Neural cell (in vitro differentiated cells): ENCODE measurements around the gene SLCO2B1. TPM values are rescaled to one million over a fixed set of nuclear protein-coding genes. Genes with fewer than 3 reads are reported as not detected.

Experiments used
- H2AFZ ChIP-seq: fragments of 200-600, 300-800 bp; sonication (generic), shearing (Covaris generic); 2 replicates; pipeline ENCODE4 v1.6.0; 2014; ENCODE audit warnings: low read depth, mild to moderate bottlenecking, antibody characterized with exemption, low read length, moderate library complexity
- H3F3A ChIP-seq: fragments of 200-600 bp; shearing (Covaris generic); 2 replicates; pipeline ENCODE4 v1.6.1; 2016; ENCODE audit warnings: mild to moderate bottlenecking, moderate library complexity, mixed read lengths, antibody characterized with exemption, low read length; ENCODE audit not compliant: insufficient read depth, poor library complexity, severe bottlenecking
- H3K27ac ChIP-seq: fragments of 200-600, 300-800 bp; sonication (generic), shearing (Covaris generic); 2 replicates; pipeline ENCODE4 v1.5.1; 2014; ENCODE audit warnings: mild to moderate bottlenecking, low read length, moderate library complexity
- H3K27me3 ChIP-seq: fragments of 300-800, 200-600 bp; sonication (generic), shearing (Covaris generic); 2 replicates; pipeline ENCODE4 v1.6.0; 2014; ENCODE audit warnings: mild to moderate bottlenecking, low read depth, low read length, moderate library complexity; ENCODE audit not compliant: insufficient read depth
- H3K36me3 ChIP-seq: fragments of 300-800, 200-600 bp; sonication (generic), shearing (Covaris generic); 2 replicates; pipeline ENCODE4 v1.5.1; 2014; ENCODE audit warnings: mild to moderate bottlenecking, antibody characterized with exemption, low read length, moderate library complexity; ENCODE audit not compliant: insufficient read depth
- H3K4me2 ChIP-seq: fragments of 300-800, 200-600 bp; sonication (generic), shearing (Covaris generic); 2 replicates; pipeline ENCODE4 v1.6.0; 2014; ENCODE audit warnings: mild to moderate bottlenecking, low read length
- H3K4me3 ChIP-seq: fragments of 300-800, 200-600 bp; sonication (generic), shearing (Covaris generic); 2 replicates; pipeline ENCODE4 v1.5.1; 2014; ENCODE audit warnings: mild to moderate bottlenecking, low read length, moderate library complexity
- H3K79me2 ChIP-seq: fragments of 200-600 bp; shearing (Covaris generic); replicated peaks from 2 replicates; pipeline ENCODE4 v1.6.0; 2014; ENCODE audit warnings: mild to moderate bottlenecking, low read length, moderate library complexity; ENCODE audit not compliant: insufficient read depth
- H3K9ac ChIP-seq: fragments of 300-800, 200-600 bp; sonication (generic), shearing (Covaris generic); 2 replicates; pipeline ENCODE4 v1.6.1; 2016; ENCODE audit warnings: mild to moderate bottlenecking, low read length, mixed read lengths
- H3K9me2 ChIP-seq: fragments of 200-600 bp; shearing (Covaris generic); 2 replicates; pipeline ENCODE4 v1.6.1; 2016; ENCODE audit warnings: mild to moderate bottlenecking, low read length, mixed read lengths; ENCODE audit not compliant: insufficient read depth
- H3K9me3 ChIP-seq: fragments of 200-600, 300-800 bp; sonication (generic), shearing (Covaris generic); 2 replicates; pipeline ENCODE4 v1.6.1; 2016; ENCODE audit warnings: mild to moderate bottlenecking, mixed run types, low read length, moderate library complexity, mixed read lengths
- H4K20me1 ChIP-seq: fragments of 200-600 bp; shearing (Covaris generic); 2 replicates; pipeline ENCODE4 v1.6.1; 2016; ENCODE audit warnings: mild to moderate bottlenecking, mixed run types; ENCODE audit not compliant: insufficient read depth
- CTCF ChIP-seq: fragments of 450-650 bp; IDR thresholded peaks from 2 replicates; pipeline ENCODE4 v1.5.1; 2014; ENCODE audit warnings: antibody characterized with exemption, mild to moderate bottlenecking, moderate library complexity; ENCODE audit not compliant: poor library complexity, severe bottlenecking
- EP300 ChIP-seq: fragments of 450-650 bp; conservative IDR thresholded peaks from 2 replicates; pipeline ENCODE4 v1.6.1; 2014; ENCODE audit warnings: antibody characterized with exemption, mild to moderate bottlenecking, moderate library complexity; ENCODE audit not compliant: poor library complexity, severe bottlenecking
- EZH2 ChIP-seq: fragments of 200-600, 300-800 bp; shearing (Covaris generic), sonication (generic); IDR thresholded peaks from 2 replicates; pipeline ENCODE4 v1.6.1; 2014; ENCODE audit warnings: antibody characterized with exemption, low read length, borderline replicate concordance, mild to moderate bottlenecking; ENCODE audit not compliant: insufficient read depth, poor library complexity, severe bottlenecking
- MXI1 ChIP-seq: fragments of 450-650 bp; conservative IDR thresholded peaks from 2 replicates; pipeline ENCODE4 v1.6.1; 2014; ENCODE audit warnings: antibody characterized with exemption, mild to moderate bottlenecking; ENCODE audit not compliant: poor library complexity, severe bottlenecking
- POLR2AphosphoS5 ChIP-seq: IDR thresholded peaks from 2 replicates; pipeline ENCODE4 v1.6.1; 2012
- RAD21 ChIP-seq: fragments of 450-650 bp; conservative IDR thresholded peaks from 2 replicates; pipeline ENCODE4 v1.6.1; 2014; ENCODE audit warnings: antibody characterized with exemption, mild to moderate bottlenecking, moderate library complexity
- REST ChIP-seq: IDR thresholded peaks from 2 replicates; pipeline ENCODE4 v1.6.1; 2012; ENCODE audit warnings: borderline replicate concordance
- SMC3 ChIP-seq: fragments of 450-650 bp; conservative IDR thresholded peaks from 2 replicates; pipeline ENCODE4 v1.6.1; 2014; ENCODE audit warnings: antibody characterized with exemption, mild to moderate bottlenecking, moderate library complexity; ENCODE audit not compliant: poor library complexity
- TAF1 ChIP-seq: IDR thresholded peaks from 2 replicates; pipeline ENCODE4 v1.6.1; 2012; ENCODE audit warnings: low read depth
- polyA plus RNA-seq: library from polyadenylated mRNA; depleted of rRNA; stranded (reverse); fragments of >200 nt; gene quantifications from 2 replicates; pipeline ENCODE4 v1.2.3, GENCODE V29; 2014

The SLCO2B1 gene
- polyA plus RNA-seq, 1 donor from 2014 or later, result not detected

GRCh38 chr11:75160880-75161279 lies 10.0 kb downstream of the SLCO2B1 start:
- TF ChIP-seq EP300 (no peak), TAF1 (no peak), EZH2 (no peak), CTCF (no peak), MXI1 (no peak), REST (no peak), POLR2AphosphoS5 (no peak), RAD21 (no peak), SMC3 (no peak)
- no peak overlapping the region for H3K9ac ChIP-seq
- no peak overlapping the region for H3K27ac ChIP-seq
- H3K79me2 ChIP-seq, result no peaks in the 10 kb centered on the region
- no peaks in the 10 kb centered on the region for H3K9me3 ChIP-seq
- no peak overlapping the region for H2AFZ ChIP-seq
- H3K4me3 ChIP-seq, result no peak overlapping the region
- no peaks in the 10 kb centered on the region for H3K9me2 ChIP-seq
- H4K20me1 ChIP-seq, result no peaks in the 10 kb centered on the region
- no peak overlapping the region for H3K4me2 ChIP-seq
- H3K36me3 ChIP-seq, result no peaks in the 10 kb centered on the region
- no peaks in the 10 kb centered on the region for H3K27me3 ChIP-seq
- no peaks in the 10 kb centered on the region for H3F3A ChIP-seq

GRCh38 chr11:75161506-75162095 lies 10.7 kb downstream of the SLCO2B1 start:
- Histone ChIP-seq H3K4me2 (no peak overlapping the region), H2AFZ (no peak overlapping the region), H3K27ac (no peak overlapping the region), H3K9me2 (no peaks in the 10 kb centered on the region), H4K20me1 (no peaks in the 10 kb centered on the region), H3K9me3 (no peaks in the 10 kb centered on the region), H3K36me3 (no peaks in the 10 kb centered on the region), H3K4me3 (no peak overlapping the region), H3K79me2 (no peaks in the 10 kb centered on the region), H3K9ac (no peak overlapping the region), H3F3A (no peaks in the 10 kb centered on the region), H3K27me3 (no peaks in the 10 kb centered on the region)
- TF ChIP-seq RAD21, result no peak
- no peak for TF ChIP-seq POLR2AphosphoS5
- no peak for TF ChIP-seq REST
- TF ChIP-seq EP300, result no peak
- TF ChIP-seq CTCF, result no peak
- TF ChIP-seq TAF1, result no peak
- TF ChIP-seq EZH2, result no peak
- no peak for TF ChIP-seq SMC3
- TF ChIP-seq MXI1, result no peak
